ENCODE data around the gene NEURL1B. TPM values are rescaled to one million over a fixed set of nuclear protein-coding genes. Genes with fewer than 3 reads are reported as not detected.

The NEURL1B gene
- total and polyA plus RNA-seq, 10 of the 15 experiments (the other 5 are each of a cell fraction or from before 2014, with no cell fraction given): 0.04 to 0.28 (median 0.05) TPM; not detected in 4

DNA sequence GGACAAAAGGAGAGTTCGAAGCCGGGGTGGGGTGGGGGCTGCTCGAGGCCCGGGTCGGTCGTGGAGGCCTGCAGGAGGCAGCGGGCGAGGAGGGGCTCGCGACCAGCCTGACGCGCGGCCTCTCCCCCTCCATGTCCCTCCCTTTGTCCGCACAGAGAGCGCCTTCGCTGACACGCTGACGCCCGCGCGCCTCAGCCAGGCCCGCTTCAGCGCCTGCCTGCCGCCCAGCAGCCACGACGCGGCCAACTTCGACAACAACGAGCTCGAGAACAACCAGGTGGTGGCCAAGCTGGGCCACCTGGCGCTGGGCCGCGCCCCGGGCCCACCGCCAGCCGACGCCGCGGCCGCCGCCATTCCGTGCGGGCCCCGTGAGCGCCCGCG is 42.2 kb downstream of the NEURL1B start:
- no peak overlapping the region for H2AFZ ChIP-seq (ENCODE audit: control insufficient read depth, low read depth, low read length)
- H3K27me3 ChIP-seq (replicated peaks in 1 of 2; ENCODE audit: control insufficient read depth in 2 of 2, insufficient read depth in 2 of 2, low read length in 1 of 2): no peaks in the 10 kb centered on the region
- RAD21 ChIA-PET (ENCODE audit: unreplicated experiment): no interaction called here
- H3K9me3 ChIP-seq (replicated peaks; ENCODE audit: control insufficient read depth, insufficient read depth, low read length): no peaks in the 10 kb centered on the region; the same call in 2 of the 3 replicates
- H3K36me3 ChIP-seq (ENCODE audit: control insufficient read depth in 2 of 2, insufficient read depth in 2 of 2, low read length in 1 of 2): no peaks in the 10 kb centered on the region
- H3K4me3 ChIP-seq: no peak overlapping the region
- CTCF ChIA-PET: no interaction called here
- SMC1A ChIA-PET (ENCODE audit: uncharacterized antibody, unreplicated experiment): no interaction called here
- no peak overlapping the region for H3K4me2 ChIP-seq (ENCODE audit: control insufficient read depth, insufficient read depth)
- WGBS (ENCODE audit: insufficient coverage, insufficient replicate concordance, low lambda C conversion rate, missing lambda C conversion rate): 96% methylated on average over 25 of the region's 47 CpGs
- no TSS peak for BruUV-seq (replicated peaks)
- in situ Hi-C loops (cut with MboI): no loop called here
- peaks cover 5% of the 10 kb centered on the region for H3K4me1 ChIP-seq (ENCODE audit: control insufficient read depth, insufficient read depth, low read length)
- H3K79me2 ChIP-seq (ENCODE audit: control insufficient read depth, insufficient read depth, low read length): no peaks in the 10 kb centered on the region
- POLR2A ChIA-PET: interaction anchor here (0.5 kb wide), 1 partner anchor 248 kb away, joined by 8 read pairs; no protein-coding TSS in a partner anchor
- TF ChIP-seq BRCA1 (IDR thresholded peaks at IDR 0.05; ENCODE audit: low read depth, low read length): no peak
- no peak for TF ChIP-seq E4F1 (IDR thresholded peaks at IDR 0.05; ENCODE audit: borderline replicate concordance, partially characterized antibody)
- TF ChIP-seq YY1 (IDR thresholded peaks at IDR 0.05; ENCODE audit: low read depth, low read length): no peak
- TF ChIP-seq ZBED1 (IDR thresholded peaks at IDR 0.05; ENCODE audit: borderline replicate concordance): no peak
- TF ChIP-seq CHD2 (IDR thresholded peaks at IDR 0.05; ENCODE audit: borderline replicate concordance, low read depth, low read length): no peak
- TF ChIP-seq EGR1 (IDR thresholded peaks at IDR 0.05; ENCODE audit: borderline replicate concordance in 1 of 2, low read depth in 2 of 2, low read length in 2 of 2): no peak
- no peak for TF ChIP-seq ZNF24 (IDR thresholded peaks at IDR 0.05)
- H4K20me1 ChIP-seq (ENCODE audit: control insufficient read depth, insufficient read depth): no peaks in the 10 kb centered on the region
- DNase-seq (ENCODE audit: low read depth, low spot score) (no peak), FAIRE-seq (no peak), ATAC-seq (no peak)
- no peak overlapping the region for H3K27ac ChIP-seq (ENCODE audit: control insufficient read depth, insufficient read depth)
- intact Hi-C loops (cut with micrococcal nuclease; ENCODE audit: unreplicated experiment): no loop called here
- H3K9ac ChIP-seq (ENCODE audit: control insufficient read depth, insufficient read depth, low read length): no peak overlapping the region
